Measurements from ENCODE around the gene HOXC13. TPM values are rescaled to one million over a fixed set of nuclear protein-coding genes. Genes with fewer than 3 reads are reported as not detected.

HOXC13 gene
- total and polyA plus RNA-seq, 9 of the 15 experiments (the other 6 are each of a cell fraction or from before 2014, with no cell fraction given): 0.03 to 0.29 (median 0.17) TPM; not detected in 2

- Histone ChIP-seq H2AFZ (ENCODE audit: low read depth, low read length) (no peak overlapping the region), H3K4me3 (no peak overlapping the region), H3K79me2 (ENCODE audit: control insufficient read depth, insufficient read depth, low read length) (no peaks in the 10 kb centered on the region), H3K27me3 (ENCODE audit: control insufficient read depth in 2 of 2, insufficient read depth in 2 of 2, low read length in 2 of 2) (peaks cover 45 to 55% of the 10 kb centered on the region in 2 experiments), H4K20me1 (replicated peaks; ENCODE audit: control insufficient read depth, insufficient read depth, low read length) (peaks cover 5% of the 10 kb centered on the region; the same call in 1 of the 2 replicates), H3K9me1 (ENCODE audit: control insufficient read depth, insufficient read depth, low read length) (no peaks in the 10 kb centered on the region), H3K4me1 (replicated peaks in 1 of 2; ENCODE audit: control insufficient read depth in 2 of 2, insufficient read depth in 2 of 2, low read length in 2 of 2) (peaks cover 2 to 27% of the 10 kb centered on the region in 2 experiments; a peak in 2 of 5 replicates), H3K4me2 (ENCODE audit: insufficient read depth, low read length) (no peak overlapping the region), H3K27ac (ENCODE audit: extremely low read depth, low read depth, low read length) (no peak overlapping the region), H3K36me3 (ENCODE audit: control insufficient read depth, insufficient read depth, low read length) (no peaks in the 10 kb centered on the region), H3K9ac (ENCODE audit: insufficient read depth in 1 of 2, low read depth in 2 of 2, low read length in 2 of 2) (no peak overlapping the region), H3K9me3 (replicated peaks; ENCODE audit: control insufficient read depth, insufficient read depth, low read depth, low read length) (no peaks in the 10 kb centered on the region)
- ChIA-PET CTCF (ENCODE audit: low intra/inter-chr PET ratio) (no interaction called here), POLR2A (interaction anchor here (1.0 to 1.9 kb wide), 4 partner anchors 11 to 249 kb away, joined by 3 to 11 read pairs (median 4); partner anchors contain the start of gene HOXC9)
- no TSS peak for BruUV-seq (replicated peaks)
- intact Hi-C loops (cut with micrococcal nuclease): no loop called here
- FAIRE-seq (no peak), DNase-seq (ENCODE audit: extremely low read depth in 1 of 4, low spot score in 3 of 4) (no peak), ATAC-seq (no peak)
- in situ Hi-C loops (cut with MboI): no loop called here
- no peak for TF ChIP-seq TFAP4 (CRISPR knock-in tag; IDR thresholded peaks at IDR 0.05; ENCODE audit: borderline replicate concordance)
- TF ChIP-seq XRCC4 (IDR thresholded peaks at IDR 0.05; ENCODE audit: extremely low read depth, insufficient read depth, insufficient read length): no peak
- peak; percentile 82 for TF ChIP-seq CBX2 (IDR thresholded peaks at IDR 0.05; ENCODE audit: insufficient read depth, low read length, poor library complexity, severe bottlenecking)
- TF ChIP-seq KLF1 (tag; IDR thresholded peaks at IDR 0.05): no peak
- TF ChIP-seq PHF8 (IDR thresholded peaks at IDR 0.05; ENCODE audit: borderline replicate concordance, low read length): no peak
- WGBS (ENCODE audit: insufficient coverage, low coverage, missing lambda C conversion rate): 5% methylated on average over 9 of the region's 9 CpGs
These were observed 38.4 kb downstream of the HOXC13 start for GRCh38 chr12:53976823-53977595.

Measured in K562 (cell line).